Mesothelial cell of epicardium (in vitro differentiated cells): ENCODE measurements around the gene SESTD1. TPM values are rescaled to one million over a fixed set of nuclear protein-coding genes. Genes with fewer than 3 reads are reported as not detected.

Experiments used
- DNase-seq, 2 experiments: peaks; one replicate each; pipeline ENCODE4 v3.0.0; 2021; ENCODE audit warnings: low spot score in 2 of 2; ENCODE audit not compliant: unreplicated experiment in 2 of 2
- H3K27ac Mint-ChIP-seq: 2 replicates; pipeline ENCODE4 v1.8.0; 2021; ENCODE audit warnings: mixed read lengths
- H3K27me3 Mint-ChIP-seq: 2 replicates; pipeline ENCODE4 v1.8.0; 2021; ENCODE audit warnings: low read depth, mixed read lengths
- H3K36me3 Mint-ChIP-seq: 2 replicates; pipeline ENCODE4 v1.8.0; 2021; ENCODE audit warnings: mixed read lengths
- H3K4me1 Mint-ChIP-seq: 2 replicates; pipeline ENCODE4 v1.8.0; 2021; ENCODE audit warnings: mixed read lengths
- H3K4me3 Mint-ChIP-seq: 2 replicates; pipeline ENCODE4 v1.8.0; 2021; ENCODE audit warnings: mild to moderate bottlenecking, moderate library complexity, mixed read lengths
- H3K9me3 Mint-ChIP-seq: 2 replicates; pipeline ENCODE4 v1.8.0; 2021; ENCODE audit warnings: mixed read lengths
- total RNA-seq: library from RNA; stranded (reverse); gene quantifications from 3 replicates; pipeline ENCODE4 v1.2.1, GENCODE V29; 2021
- TF ChIP-seq, protein P1 (sequence below): fragments of 200-600 bp; sonication (generic); IDR thresholded peaks from one replicate; pipeline ENCODE4 v1.5.0; 2021; ENCODE audit warnings: antibody characterized with exemption; ENCODE audit not compliant: unreplicated experiment

SESTD1 gene
- total RNA-seq, 1 donor from 2014 or later = 56.9 TPM

DNA sequence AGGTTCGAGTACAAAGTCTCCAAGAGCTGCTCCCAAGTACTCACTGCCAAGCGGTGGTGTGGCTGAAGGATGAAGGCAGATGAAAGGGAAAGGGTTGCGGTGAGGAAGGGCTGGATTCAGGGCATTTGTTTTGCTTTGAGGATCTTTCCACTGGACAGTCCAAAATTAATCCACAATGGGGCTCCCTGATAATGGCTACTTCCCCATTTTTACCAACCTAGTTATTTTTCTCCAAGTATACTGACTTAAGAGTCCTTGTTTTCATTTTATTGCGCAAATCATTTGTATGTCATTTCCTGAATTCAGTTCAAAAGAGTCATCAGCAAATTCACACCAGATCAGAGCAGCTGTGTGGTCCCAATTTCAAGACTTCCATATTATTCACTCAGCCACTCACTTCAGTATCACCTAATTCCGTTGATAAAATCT, 464 bp upstream of the SESTD1 start:
- DNase-seq = no peak
- peaks cover 16% of the 10 kb centered on the region for H3K4me1 Mint-ChIP-seq
- H3K27ac Mint-ChIP-seq = peak overlapping the region; percentile 80
- no peaks in the 10 kb centered on the region for H3K36me3 Mint-ChIP-seq
- TF ChIP-seq, protein P1, sequence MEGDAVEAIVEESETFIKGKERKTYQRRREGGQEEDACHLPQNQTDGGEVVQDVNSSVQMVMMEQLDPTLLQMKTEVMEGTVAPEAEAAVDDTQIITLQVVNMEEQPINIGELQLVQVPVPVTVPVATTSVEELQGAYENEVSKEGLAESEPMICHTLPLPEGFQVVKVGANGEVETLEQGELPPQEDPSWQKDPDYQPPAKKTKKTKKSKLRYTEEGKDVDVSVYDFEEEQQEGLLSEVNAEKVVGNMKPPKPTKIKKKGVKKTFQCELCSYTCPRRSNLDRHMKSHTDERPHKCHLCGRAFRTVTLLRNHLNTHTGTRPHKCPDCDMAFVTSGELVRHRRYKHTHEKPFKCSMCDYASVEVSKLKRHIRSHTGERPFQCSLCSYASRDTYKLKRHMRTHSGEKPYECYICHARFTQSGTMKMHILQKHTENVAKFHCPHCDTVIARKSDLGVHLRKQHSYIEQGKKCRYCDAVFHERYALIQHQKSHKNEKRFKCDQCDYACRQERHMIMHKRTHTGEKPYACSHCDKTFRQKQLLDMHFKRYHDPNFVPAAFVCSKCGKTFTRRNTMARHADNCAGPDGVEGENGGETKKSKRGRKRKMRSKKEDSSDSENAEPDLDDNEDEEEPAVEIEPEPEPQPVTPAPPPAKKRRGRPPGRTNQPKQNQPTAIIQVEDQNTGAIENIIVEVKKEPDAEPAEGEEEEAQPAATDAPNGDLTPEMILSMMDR = no peak
- H3K27me3 Mint-ChIP-seq = peaks cover 5% of the 10 kb centered on the region
- H3K9me3 Mint-ChIP-seq = no peaks in the 10 kb centered on the region
- H3K4me3 Mint-ChIP-seq = peak overlapping the region; percentile 70

DNA sequence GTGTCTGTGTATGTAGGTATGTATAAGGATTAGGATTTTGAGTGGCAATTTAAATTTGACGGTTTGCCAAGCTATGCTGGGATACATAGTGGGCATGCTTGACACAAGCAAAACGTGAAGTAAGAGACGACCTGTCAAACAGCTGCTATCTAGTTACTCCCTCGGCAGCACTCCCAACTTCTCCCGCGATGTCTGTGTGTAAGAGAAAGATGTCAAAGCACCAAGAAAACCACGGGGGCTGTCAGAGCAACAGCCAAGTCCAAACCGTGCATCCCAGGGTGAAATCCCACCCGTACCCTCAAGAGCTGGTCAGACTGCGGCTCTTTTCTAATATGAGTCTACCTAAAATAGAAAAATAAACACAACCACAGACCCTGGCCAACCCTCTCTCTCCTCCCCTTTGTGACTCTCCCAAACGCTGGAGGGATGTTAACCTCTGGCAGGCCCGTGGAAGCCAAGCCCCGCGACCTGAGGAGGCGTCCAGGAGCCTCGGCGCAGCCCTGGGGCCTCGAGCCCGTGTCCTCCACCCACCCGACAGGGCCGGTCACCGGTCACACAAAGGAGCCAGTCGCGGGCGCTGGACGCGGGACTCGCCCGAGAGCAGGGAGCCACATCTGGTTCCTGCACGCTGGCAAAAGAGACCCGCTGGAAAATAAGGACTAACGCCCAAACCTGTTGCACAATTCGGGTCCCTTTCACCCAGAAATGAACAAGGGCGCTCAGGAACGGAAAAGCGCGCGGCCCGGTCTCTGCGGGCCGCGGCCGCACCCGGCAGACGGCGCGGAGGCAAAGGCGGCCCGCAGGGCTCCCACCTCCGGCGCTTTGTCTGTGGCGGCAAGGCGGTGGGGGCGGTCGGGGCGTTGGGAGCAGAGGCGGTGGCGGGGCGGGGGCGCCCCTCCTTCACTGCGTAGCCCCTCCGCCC, 925 bp downstream of the SESTD1 start:
- H3K36me3 Mint-ChIP-seq = no peaks in the 10 kb centered on the region
- TF ChIP-seq, protein P1 = no peak
- peak overlapping the region; percentile 94 for H3K27ac Mint-ChIP-seq
- DNase-seq = peak; percentile 33 to 46
- H3K27me3 Mint-ChIP-seq = peaks cover 5% of the 10 kb centered on the region
- peak overlapping the region; percentile 88 for H3K4me3 Mint-ChIP-seq
- H3K9me3 Mint-ChIP-seq = no peaks in the 10 kb centered on the region
- H3K4me1 Mint-ChIP-seq = peaks cover 16% of the 10 kb centered on the region

DNA sequence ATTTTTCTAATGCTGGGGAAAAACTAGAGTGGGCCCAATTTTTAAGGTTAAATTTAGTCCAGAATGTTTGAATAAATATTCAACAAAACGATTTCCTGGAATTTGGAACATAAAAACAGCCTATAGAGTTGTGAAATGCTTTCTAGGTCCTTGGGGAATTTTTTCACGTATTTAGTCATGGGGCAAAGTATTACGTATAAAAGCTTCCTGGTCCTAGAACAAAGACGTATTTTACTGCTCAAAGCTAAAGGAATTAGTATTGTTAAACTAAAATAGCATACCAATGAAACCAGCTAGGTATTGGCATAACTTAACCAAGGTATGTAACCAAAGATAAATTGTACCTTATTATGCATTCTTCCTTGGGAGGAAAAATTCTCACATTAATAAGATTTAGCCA, 1.6 kb downstream of the SESTD1 start:
- no peak for DNase-seq
- Mint-ChIP-seq H3K36me3 (no peaks in the 10 kb centered on the region), H3K4me3 (peak overlapping the region; percentile 88), H3K27ac (peak overlapping the region; percentile 94), H3K4me1 (peaks cover 16% of the 10 kb centered on the region), H3K27me3 (peaks cover 5% of the 10 kb centered on the region), H3K9me3 (no peaks in the 10 kb centered on the region)
- TF ChIP-seq, protein P1 = no peak

DNA sequence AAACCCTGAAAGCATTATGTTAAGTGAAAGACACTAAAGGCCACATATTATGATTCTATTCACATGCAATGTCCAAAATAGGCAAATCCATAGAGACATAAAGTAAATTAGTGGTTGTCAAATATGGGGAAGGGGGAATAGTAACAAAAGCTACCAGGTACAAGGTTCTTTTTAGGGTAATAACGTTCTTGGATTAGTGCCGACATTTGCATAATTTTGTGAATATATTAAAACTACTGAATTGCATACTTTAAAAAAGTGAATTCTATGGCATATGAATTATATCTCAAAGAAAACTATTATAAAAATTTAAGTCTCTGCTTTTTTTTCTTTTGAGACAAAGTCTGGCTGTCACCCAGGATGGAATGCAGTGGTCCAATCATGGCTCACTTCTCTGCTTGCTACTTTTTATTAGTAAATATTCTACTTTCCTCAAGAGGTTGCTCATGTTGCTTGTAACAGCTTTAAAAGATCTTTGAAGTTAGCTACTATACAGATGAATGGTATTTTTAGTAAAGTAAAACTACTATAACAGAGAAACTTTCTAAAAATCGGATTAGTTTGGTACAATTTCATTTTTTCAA, 2.5 kb downstream of the SESTD1 start:
- peaks cover 5% of the 10 kb centered on the region for H3K27me3 Mint-ChIP-seq
- TF ChIP-seq, protein P1 = no peak
- no peak overlapping the region for H3K27ac Mint-ChIP-seq
- no peaks in the 10 kb centered on the region for H3K9me3 Mint-ChIP-seq
- H3K36me3 Mint-ChIP-seq = no peaks in the 10 kb centered on the region
- no peak for DNase-seq
- H3K4me1 Mint-ChIP-seq = peaks cover 16% of the 10 kb centered on the region
- H3K4me3 Mint-ChIP-seq = no peak overlapping the region

DNA sequence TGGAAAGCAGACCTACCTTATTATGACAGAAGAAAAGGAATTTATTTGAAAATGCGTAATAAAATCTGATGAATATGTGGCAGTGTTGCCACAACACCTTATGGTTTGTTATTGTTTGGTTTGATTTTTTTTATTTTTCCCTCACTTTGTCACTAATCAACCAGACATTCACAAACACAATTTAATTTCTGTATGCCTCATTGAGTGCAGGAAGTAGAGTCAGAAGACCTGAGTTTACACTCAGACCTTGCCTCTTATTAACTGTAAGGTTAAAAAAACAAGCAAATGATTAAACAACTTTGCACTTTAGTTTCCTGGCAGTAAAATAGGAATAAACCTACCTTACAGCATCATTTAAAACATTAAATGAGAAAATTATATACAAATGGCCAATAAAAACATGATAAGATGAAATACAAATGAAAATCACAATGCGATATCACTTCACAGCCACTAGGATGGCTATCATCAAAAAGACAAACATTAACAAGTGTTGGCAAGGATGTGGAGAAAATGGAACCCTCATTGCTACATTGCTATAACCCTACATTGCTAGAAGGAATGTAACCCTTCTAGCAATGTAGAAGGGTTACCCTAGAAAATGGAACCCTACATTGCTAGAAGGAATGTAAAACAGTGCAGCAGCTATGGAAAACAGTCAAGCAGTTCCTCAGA, 3.3 kb downstream of the SESTD1 start:
- H3K27ac Mint-ChIP-seq = no peak overlapping the region
- peaks cover under 1% of the 10 kb centered on the region for H3K9me3 Mint-ChIP-seq
- TF ChIP-seq, protein P1 = peak; percentile 30
- no peak for DNase-seq
- peaks cover 5% of the 10 kb centered on the region for H3K27me3 Mint-ChIP-seq
- H3K36me3 Mint-ChIP-seq = peaks cover under 1% of the 10 kb centered on the region
- H3K4me1 Mint-ChIP-seq = peaks cover 14% of the 10 kb centered on the region
- no peak overlapping the region for H3K4me3 Mint-ChIP-seq
